ENCODE measurements around the gene TAGLN. TPM values are rescaled to one million over a fixed set of nuclear protein-coding genes. Genes with fewer than 3 reads are reported as not detected.

TAGLN gene
- total and polyA plus RNA-seq, 2 of the 8 experiments (the other 6 are each of a cell fraction or from before 2014, with no cell fraction given), result 140 to 300 TPM

DNA sequence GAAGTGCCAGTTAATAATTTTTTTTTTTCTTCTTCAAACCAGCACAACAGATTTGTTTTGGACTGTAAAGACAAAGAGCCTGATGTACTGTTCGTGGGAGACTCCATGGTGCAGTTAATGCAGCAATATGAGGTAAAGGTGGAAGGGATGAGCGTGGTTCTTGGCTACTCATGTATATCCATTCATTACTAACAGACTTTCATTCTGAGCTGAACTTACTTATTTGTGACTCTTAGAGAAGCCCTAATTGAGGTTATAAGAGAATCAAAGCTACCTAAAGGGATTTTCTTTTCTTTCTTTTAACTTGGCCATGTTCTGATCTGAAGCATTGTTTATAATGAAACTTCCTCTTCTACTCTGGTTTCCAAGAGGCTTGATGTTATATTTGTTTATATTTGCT, 39.3 kb upstream of the TAGLN start (continued):
- TF ChIP-seq, protein P1, sequence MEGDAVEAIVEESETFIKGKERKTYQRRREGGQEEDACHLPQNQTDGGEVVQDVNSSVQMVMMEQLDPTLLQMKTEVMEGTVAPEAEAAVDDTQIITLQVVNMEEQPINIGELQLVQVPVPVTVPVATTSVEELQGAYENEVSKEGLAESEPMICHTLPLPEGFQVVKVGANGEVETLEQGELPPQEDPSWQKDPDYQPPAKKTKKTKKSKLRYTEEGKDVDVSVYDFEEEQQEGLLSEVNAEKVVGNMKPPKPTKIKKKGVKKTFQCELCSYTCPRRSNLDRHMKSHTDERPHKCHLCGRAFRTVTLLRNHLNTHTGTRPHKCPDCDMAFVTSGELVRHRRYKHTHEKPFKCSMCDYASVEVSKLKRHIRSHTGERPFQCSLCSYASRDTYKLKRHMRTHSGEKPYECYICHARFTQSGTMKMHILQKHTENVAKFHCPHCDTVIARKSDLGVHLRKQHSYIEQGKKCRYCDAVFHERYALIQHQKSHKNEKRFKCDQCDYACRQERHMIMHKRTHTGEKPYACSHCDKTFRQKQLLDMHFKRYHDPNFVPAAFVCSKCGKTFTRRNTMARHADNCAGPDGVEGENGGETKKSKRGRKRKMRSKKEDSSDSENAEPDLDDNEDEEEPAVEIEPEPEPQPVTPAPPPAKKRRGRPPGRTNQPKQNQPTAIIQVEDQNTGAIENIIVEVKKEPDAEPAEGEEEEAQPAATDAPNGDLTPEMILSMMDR (IDR thresholded peaks at IDR 0.05; ENCODE audit: control extremely low read depth in 1 of 3, insufficient read depth in 1 of 3, low read depth in 1 of 3, low read length in 3 of 3), result no peak
- TF ChIP-seq TAF1 (IDR thresholded peaks at IDR 0.05; ENCODE audit: low read depth, low read length), result no peak
